Brain microvascular endothelial cell (primary cell): ENCODE data around the gene ARHGEF18.
"Not testable (repeated sequence)": the region's sequence is repeated elsewhere in the genome, so short reads cannot be mapped to it uniquely, and the experiment has no call there.

Experiments
- DNase-seq: peaks from one replicate; pipeline ENCODE4 v3.0.0-alpha.2; 2020
- H3K27ac ChIP-seq: fragments of 250-450 bp; sonication (Bioruptor Pico); 2 replicates; pipeline ENCODE4 v1.5.1; 2020; ENCODE audit warnings: mild to moderate bottlenecking, moderate library complexity
- H3K27me3 ChIP-seq: fragments of 250-450 bp; sonication (Bioruptor Pico); replicated peaks from 2 replicates; pipeline ENCODE4 v1.5.1; 2020; ENCODE audit warnings: mild to moderate bottlenecking
- H3K36me3 ChIP-seq: fragments of 250-450 bp; sonication (Bioruptor Pico); replicated peaks from 2 replicates; pipeline ENCODE4 v1.5.1; 2020; ENCODE audit warnings: mild to moderate bottlenecking
- H3K4me3 ChIP-seq: 2 replicates; pipeline ENCODE4 v1.5.1; 2011; ENCODE audit warnings: low read depth, mild to moderate bottlenecking, control low read depth, low read length, moderate library complexity
- CTCF ChIP-seq: IDR thresholded peaks from 2 replicates; pipeline ENCODE4 v1.5.1; 2011; ENCODE audit warnings: low read depth, mild to moderate bottlenecking, moderate library complexity, low read length, control low read depth, inconsistent platforms; ENCODE audit errors: missing control alignments
- in situ Hi-C: cut with HindIII; loops from 2 replicates; pipeline ENCODE4 v1.10.0; 2017; ENCODE audit warnings: low sequenced_read_pairs, low pct_ligation_motif_present

The ARHGEF18 gene

GRCh38 chr19:7363225-7363624 lies 14.5 kb downstream of the ARHGEF18 start:
- Histone ChIP-seq H3K4me3 (no peak overlapping the region), H3K36me3 (no peaks in the 10 kb centered on the region), H3K27me3 (no peaks in the 10 kb centered on the region), H3K27ac (no peak overlapping the region)
- in situ Hi-C loops, result no loop called here
- TF ChIP-seq CTCF, result no peak
- no peak for DNase-seq

DNA sequence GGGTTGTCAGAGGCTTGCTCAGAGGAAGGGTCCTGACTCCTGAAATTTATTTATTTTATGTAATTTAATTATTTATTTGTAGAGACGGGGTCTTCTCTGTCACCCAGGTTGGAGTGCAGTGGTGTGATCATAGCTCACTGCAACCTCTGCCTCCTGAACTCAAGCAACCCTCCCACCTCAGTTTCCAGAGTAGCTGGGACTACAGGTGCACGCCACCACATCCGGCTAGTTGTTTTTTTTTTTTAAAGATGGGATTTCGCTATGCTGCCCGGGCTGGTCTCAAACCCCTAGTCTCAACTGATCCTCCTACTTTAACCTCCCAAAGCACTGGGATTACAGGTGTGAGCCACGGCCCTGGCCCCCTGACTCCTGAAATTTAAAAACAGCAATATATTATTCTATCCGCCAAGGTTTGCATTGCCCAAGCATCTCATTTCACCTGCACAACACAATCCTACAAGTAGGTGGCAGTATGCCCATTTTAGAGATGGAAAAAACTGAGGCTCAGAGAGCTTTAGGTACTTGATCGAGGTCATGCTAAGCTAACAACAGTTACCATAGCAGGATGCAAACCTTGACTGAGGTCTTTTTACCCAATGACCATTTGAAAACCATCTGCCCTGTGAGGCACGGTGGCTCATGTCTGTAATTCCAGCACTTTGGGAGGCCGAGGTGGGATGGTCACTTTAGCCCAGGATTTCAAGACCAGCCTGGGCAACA lies 18.1 kb downstream of the ARHGEF18 start:
- Histone ChIP-seq H3K27ac (no peak overlapping the region), H3K4me3 (no peak overlapping the region), H3K36me3 (no peaks in the 10 kb centered on the region), H3K27me3 (no peaks in the 10 kb centered on the region)
- DNase-seq, result peak; percentile 54
- TF ChIP-seq CTCF, result peak; percentile 55
- in situ Hi-C loops, result no loop called here

- in situ Hi-C loops, result no loop called here
- Histone ChIP-seq H3K27me3 (no peaks in the 10 kb centered on the region), H3K27ac (peak overlapping the region; percentile 9), H3K4me3 (no peak overlapping the region), H3K36me3 (no peaks in the 10 kb centered on the region)
- TF ChIP-seq CTCF, result no peak
- DNase-seq, result no peak
Measured at GRCh38 chr19:7368456-7368855, 19.7 kb downstream of the ARHGEF18 start.

DNA sequence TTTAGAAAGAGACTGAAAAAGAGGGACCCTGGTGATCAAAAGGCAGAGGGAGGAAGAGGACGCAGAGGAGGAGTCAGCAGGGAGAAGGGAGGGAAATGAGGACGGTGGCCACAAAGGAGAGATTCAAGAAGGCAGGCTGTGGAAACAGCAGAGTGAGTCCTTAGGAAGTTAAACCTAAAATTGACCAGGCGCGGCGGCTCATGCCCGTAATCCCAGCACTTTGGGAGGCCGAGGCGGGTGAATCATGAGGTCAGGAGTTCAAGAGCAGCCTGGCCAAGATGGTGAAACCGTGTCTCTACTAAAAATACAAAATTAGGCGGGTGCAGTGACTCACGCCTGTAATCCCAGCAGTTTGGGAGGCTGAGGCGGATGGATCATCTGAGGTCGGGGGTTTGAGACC lies 20.1 kb downstream of the ARHGEF18 start:
- peak; percentile 71 for DNase-seq
- H3K27ac ChIP-seq, result peak overlapping the region; percentile 9
- in situ Hi-C loops, H3K27me3 ChIP-seq, H3K36me3 ChIP-seq, H3K4me3 ChIP-seq: not testable (repeated sequence)

GRCh38 chr19:7370546-7370945 lies 21.8 kb downstream of the ARHGEF18 start:
- no peak for TF ChIP-seq CTCF
- no peaks in the 10 kb centered on the region for H3K27me3 ChIP-seq
- in situ Hi-C loops, result no loop called here
- no peak overlapping the region for H3K27ac ChIP-seq
- no peaks in the 10 kb centered on the region for H3K36me3 ChIP-seq
- DNase-seq, result no peak
- H3K4me3 ChIP-seq, result no peak overlapping the region

GRCh38 chr19:7371001-7371400 lies 22.3 kb downstream of the ARHGEF18 start:
- Histone ChIP-seq H3K36me3 (no peaks in the 10 kb centered on the region), H3K4me3 (no peak overlapping the region), H3K27ac (no peak overlapping the region), H3K27me3 (no peaks in the 10 kb centered on the region)
- DNase-seq, result no peak
- TF ChIP-seq CTCF, result no peak
- in situ Hi-C loops, result no loop called here
